Measurements from ENCODE around the gene FBLN1. TPM values are rescaled to one million over a fixed set of nuclear protein-coding genes. Genes with fewer than 3 reads are reported as not detected.

The FBLN1 gene
- total RNA-seq, 1 donor from 2014 or later, result 211 TPM

DNA sequence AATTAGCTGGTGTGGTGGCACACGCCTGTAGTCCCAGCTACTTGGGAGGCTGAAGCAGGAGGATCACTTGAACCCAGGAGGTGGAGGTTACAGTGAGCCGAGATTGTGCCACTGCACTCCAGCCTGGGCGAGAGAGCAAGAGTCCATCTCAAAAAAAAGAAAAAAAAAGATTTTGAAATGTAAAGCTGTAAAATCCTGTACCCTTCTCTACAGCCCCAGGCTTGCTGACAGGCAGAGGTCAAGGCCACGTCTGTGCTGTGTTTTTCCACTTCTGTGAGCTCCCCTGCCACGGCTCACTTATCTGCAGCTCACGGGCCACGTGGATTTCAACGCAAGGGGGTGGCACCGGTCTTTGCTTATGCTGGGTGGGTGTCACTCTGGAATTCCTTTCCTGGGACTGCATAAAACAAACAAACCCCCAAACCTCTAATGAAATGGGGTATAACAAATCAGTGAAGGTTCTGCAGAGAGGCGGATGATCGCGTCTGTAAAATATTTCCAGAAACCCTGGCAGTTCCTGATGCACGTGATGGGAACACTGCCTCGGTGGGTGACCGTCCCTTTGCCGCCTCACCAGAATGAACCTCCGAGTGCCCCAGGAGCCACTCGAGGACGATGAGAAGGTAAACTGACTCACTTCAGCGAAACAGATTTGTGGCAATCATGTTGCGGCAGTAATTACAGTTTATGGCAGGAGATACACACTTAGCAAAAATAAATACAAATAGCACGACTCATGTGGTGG lies 125.0 kb downstream of the FBLN1 start:
- Mint-ChIP-seq H3K36me3 (ENCODE audit: unreplicated experiment) (no peaks in the 10 kb centered on the region), H3K9me3 (ENCODE audit: unreplicated experiment) (no peaks in the 10 kb centered on the region), H3K4me3 (ENCODE audit: unreplicated experiment) (no peak overlapping the region), H3K4me1 (ENCODE audit: unreplicated experiment) (peaks cover 9% of the 10 kb centered on the region), H3K27me3 (ENCODE audit: unreplicated experiment) (peaks cover 12% of the 10 kb centered on the region), H3K27ac (ENCODE audit: unreplicated experiment) (no peak overlapping the region)
- TF ChIP-seq, protein P1, sequence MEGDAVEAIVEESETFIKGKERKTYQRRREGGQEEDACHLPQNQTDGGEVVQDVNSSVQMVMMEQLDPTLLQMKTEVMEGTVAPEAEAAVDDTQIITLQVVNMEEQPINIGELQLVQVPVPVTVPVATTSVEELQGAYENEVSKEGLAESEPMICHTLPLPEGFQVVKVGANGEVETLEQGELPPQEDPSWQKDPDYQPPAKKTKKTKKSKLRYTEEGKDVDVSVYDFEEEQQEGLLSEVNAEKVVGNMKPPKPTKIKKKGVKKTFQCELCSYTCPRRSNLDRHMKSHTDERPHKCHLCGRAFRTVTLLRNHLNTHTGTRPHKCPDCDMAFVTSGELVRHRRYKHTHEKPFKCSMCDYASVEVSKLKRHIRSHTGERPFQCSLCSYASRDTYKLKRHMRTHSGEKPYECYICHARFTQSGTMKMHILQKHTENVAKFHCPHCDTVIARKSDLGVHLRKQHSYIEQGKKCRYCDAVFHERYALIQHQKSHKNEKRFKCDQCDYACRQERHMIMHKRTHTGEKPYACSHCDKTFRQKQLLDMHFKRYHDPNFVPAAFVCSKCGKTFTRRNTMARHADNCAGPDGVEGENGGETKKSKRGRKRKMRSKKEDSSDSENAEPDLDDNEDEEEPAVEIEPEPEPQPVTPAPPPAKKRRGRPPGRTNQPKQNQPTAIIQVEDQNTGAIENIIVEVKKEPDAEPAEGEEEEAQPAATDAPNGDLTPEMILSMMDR (IDR thresholded peaks at IDR 0.05), result no peak
- no peak for DNase-seq (ENCODE audit: extremely low spot score, unreplicated experiment)

GRCh38 chr22:45628515-45628914 lies 125.8 kb downstream of the FBLN1 start:
- peaks cover 9% of the 10 kb centered on the region for H3K4me1 Mint-ChIP-seq (ENCODE audit: unreplicated experiment)
- no peaks in the 10 kb centered on the region for H3K36me3 Mint-ChIP-seq (ENCODE audit: unreplicated experiment)
- no peak overlapping the region for H3K4me3 Mint-ChIP-seq (ENCODE audit: unreplicated experiment)
- no peak overlapping the region for H3K27ac Mint-ChIP-seq (ENCODE audit: unreplicated experiment)
- TF ChIP-seq, protein P1 (IDR thresholded peaks at IDR 0.05), result no peak
- H3K9me3 Mint-ChIP-seq (ENCODE audit: unreplicated experiment), result no peaks in the 10 kb centered on the region
- DNase-seq (ENCODE audit: extremely low spot score, unreplicated experiment), result no peak
- H3K27me3 Mint-ChIP-seq (ENCODE audit: unreplicated experiment), result peaks cover 21% of the 10 kb centered on the region

DNA sequence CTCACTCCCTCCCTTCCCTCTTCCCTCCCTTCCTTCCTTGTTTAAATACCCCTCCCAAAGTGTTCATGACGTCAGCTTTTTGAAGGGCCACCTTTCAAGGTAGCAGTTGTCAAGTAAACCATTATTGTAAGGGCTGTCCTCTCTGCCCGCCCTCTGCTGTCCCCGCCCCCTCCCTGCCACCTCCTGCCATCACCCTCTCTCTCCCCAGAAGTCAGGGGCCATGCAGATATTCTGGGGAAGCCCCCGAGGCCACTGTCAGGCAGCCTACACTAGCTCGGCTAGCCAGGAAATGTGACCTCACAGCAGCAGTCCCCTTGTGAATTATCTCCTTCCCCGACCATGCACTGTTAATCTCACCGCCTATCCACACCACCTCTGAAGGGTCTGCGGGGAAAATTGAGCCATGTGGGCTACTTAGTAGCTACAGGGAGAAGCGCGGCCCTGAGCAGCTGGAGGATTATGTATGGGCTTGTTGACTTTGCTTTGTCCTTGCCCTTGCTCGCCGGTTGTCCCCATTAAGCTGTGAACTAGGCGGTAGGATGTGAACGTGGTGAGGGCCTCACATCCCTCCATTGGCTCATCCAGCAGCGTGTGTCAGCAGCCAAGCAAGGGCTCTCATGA lies 126.9 kb downstream of the FBLN1 start:
- DNase-seq (ENCODE audit: extremely low spot score, unreplicated experiment), result no peak
- no peaks in the 10 kb centered on the region for H3K9me3 Mint-ChIP-seq (ENCODE audit: unreplicated experiment)
- H3K4me1 Mint-ChIP-seq (ENCODE audit: unreplicated experiment), result peaks cover 9% of the 10 kb centered on the region
- H3K27ac Mint-ChIP-seq (ENCODE audit: unreplicated experiment), result no peak overlapping the region
- no peak overlapping the region for H3K4me3 Mint-ChIP-seq (ENCODE audit: unreplicated experiment)
- peaks cover 27% of the 10 kb centered on the region for H3K27me3 Mint-ChIP-seq (ENCODE audit: unreplicated experiment)
- TF ChIP-seq, protein P1 (IDR thresholded peaks at IDR 0.05), result no peak
- no peaks in the 10 kb centered on the region for H3K36me3 Mint-ChIP-seq (ENCODE audit: unreplicated experiment)

- TF ChIP-seq, protein P1 (IDR thresholded peaks at IDR 0.05), result no peak
- Mint-ChIP-seq H3K4me3 (ENCODE audit: unreplicated experiment) (no peak overlapping the region), H3K27me3 (ENCODE audit: unreplicated experiment) (peaks cover 31% of the 10 kb centered on the region), H3K4me1 (ENCODE audit: unreplicated experiment) (peaks cover 9% of the 10 kb centered on the region), H3K27ac (ENCODE audit: unreplicated experiment) (no peak overlapping the region), H3K36me3 (ENCODE audit: unreplicated experiment) (no peaks in the 10 kb centered on the region), H3K9me3 (ENCODE audit: unreplicated experiment) (no peaks in the 10 kb centered on the region)
- DNase-seq (ENCODE audit: extremely low spot score, unreplicated experiment), result no peak
Measured at GRCh38 chr22:45630436-45630835, 127.8 kb downstream of the FBLN1 start.

DNA sequence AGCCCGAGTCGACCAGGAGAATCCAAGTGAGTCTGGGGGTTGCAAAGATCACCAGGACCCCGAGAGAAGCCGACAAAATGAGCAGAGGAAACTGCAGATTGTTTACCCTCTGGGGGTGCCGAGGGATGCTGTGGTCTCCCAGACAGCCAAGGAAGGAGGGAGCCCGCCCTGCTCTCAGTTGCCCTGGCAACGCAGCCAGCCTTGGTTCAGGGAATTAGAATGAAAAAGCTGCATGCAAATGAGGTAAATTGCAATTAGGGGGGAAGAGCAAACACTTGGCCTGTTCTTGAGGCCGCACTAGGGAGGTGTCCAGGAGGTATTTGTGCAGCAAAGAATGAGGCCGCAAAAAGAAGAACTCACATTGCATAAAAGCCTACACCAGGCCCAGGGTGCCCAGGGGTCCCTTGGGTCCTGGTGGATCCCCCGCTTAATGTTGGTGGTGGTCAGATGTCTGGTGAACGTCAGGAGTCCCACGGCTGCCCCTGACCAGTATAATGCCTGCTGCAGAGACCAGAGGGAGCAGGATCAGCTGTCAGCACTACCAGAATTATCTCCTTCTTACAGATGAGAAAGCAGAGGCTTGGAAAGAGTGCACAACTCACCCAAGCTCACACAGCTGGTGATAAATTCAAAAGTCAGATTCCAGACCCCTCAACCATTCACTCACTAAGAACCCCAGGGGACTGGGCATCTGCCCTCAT lies 128.6 kb downstream of the FBLN1 start:
- Mint-ChIP-seq H3K9me3 (ENCODE audit: unreplicated experiment) (no peaks in the 10 kb centered on the region), H3K27me3 (ENCODE audit: unreplicated experiment) (peaks cover 36% of the 10 kb centered on the region), H3K27ac (ENCODE audit: unreplicated experiment) (no peak overlapping the region), H3K4me3 (ENCODE audit: unreplicated experiment) (no peak overlapping the region), H3K4me1 (ENCODE audit: unreplicated experiment) (peaks cover 9% of the 10 kb centered on the region), H3K36me3 (ENCODE audit: unreplicated experiment) (no peaks in the 10 kb centered on the region)
- TF ChIP-seq, protein P1 (IDR thresholded peaks at IDR 0.05), result no peak
- no peak for DNase-seq (ENCODE audit: extremely low spot score, unreplicated experiment)

Data from osteocyte (in vitro differentiated cells).